Activated CD8-positive, alpha-beta memory T cell treated with anti-CD3 and anti-CD28 coated beads for 4 hours (primary cell): ENCODE results near the gene LCORL.
"Not testable (repeated sequence)": the region's sequence is repeated elsewhere in the genome, so short reads cannot be mapped to it uniquely, and the experiment has no call there.

Source experiments
- DNase-seq, 2 donors: peaks; one replicate each; pipeline ENCODE4 v3.0.0-alpha.2; 2020; ENCODE audit warnings: low read depth in 2 of 2

LCORL gene

GRCh38 chr4:17854036-17854435, 167.5 kb downstream of the LCORL start:
- no peak for DNase-seq

DNA sequence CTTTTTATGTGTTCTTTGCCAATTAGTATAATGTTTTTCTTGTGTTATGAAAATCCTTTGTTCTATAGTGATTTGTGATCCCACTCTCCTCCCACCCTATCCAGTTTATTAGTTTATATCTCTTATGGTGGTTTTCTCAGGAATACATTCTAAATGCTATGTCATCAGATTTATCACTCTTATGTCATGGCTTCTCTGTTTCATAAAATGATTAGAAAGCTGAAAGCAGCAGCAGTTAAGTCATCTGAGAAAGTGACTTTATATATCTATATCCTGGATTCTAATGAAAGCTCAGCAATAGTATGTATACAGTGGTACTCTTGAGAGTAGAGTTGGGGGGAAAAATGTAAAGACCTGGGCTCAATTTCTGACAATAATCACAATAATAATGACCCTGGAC, 169.6 kb downstream of the LCORL start:
- DNase-seq: no peak

GRCh38 chr4:17850295-17850694, 171.3 kb downstream of the LCORL start:
- not testable (repeated sequence) for DNase-seq

- no peak for DNase-seq
Measured at GRCh38 chr4:17846266-17846665, 175.3 kb downstream of the LCORL start.

DNA sequence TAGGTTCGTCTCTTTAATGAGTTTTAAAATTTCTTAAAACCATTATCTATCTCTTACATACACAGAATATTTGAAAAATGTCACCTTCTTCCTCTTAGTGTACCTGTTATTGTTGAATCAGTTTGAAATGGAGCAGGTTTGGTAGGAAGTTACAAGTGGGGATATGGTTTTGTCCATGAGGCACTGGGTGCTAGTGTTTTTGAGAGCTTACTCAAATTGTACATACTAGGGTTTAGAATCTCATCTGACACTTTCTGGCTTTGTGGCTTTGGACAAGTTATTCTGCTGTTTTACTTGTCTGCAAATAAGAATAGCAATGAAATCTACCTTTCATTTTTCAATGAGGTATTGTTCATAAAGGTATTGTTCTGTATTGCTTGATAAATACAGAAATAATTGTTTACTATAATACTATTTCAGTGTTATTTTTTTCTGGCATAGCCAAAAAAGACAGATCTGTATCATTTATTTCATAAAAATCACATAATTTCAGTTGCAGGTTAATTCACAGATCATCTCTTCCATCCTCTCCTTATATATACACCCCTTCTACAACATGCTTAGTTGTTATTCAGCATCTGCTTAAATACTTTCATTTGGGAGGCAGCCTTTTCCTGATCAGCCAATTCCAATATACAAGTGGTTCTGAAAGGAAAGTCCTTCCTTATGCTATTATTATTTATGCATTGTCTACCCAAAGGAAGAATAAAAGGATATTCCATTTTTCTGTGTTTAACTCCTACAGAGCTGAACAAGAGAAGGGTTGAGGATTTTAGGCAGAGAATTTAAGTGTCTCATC, 197.5 kb downstream of the LCORL start:
- no peak for DNase-seq

DNA sequence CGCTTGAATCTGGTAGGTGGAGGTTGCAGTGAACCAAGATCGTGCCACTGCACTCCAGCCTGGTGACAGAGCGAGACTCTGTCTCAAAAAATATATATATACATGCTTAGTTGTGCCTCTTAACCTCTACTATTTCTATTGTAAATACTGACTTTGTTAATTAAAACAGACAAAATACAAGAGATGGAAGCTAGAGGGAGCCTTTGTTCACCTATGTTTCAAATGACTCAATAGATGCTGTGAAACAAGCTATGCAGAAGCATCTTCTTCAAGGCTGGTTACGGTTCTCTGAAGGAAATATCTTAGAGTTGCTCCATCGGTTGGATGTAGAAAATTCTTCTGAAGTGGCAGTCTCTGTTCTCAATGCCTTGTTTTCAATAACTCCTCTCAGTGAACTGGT, 204.5 kb downstream of the LCORL start:
- DNase-seq: no peak

GRCh38 chr4:17816142-17816541, 205.4 kb downstream of the LCORL start:
- DNase-seq: no peak

GRCh38 chr4:17814140-17814539, 207.4 kb downstream of the LCORL start:
- no peak for DNase-seq

GRCh38 chr4:17812801-17813200, 208.8 kb downstream of the LCORL start:
- no peak for DNase-seq

- no peak for DNase-seq
Measured at GRCh38 chr4:17812125-17812524, 209.4 kb downstream of the LCORL start.

DNA sequence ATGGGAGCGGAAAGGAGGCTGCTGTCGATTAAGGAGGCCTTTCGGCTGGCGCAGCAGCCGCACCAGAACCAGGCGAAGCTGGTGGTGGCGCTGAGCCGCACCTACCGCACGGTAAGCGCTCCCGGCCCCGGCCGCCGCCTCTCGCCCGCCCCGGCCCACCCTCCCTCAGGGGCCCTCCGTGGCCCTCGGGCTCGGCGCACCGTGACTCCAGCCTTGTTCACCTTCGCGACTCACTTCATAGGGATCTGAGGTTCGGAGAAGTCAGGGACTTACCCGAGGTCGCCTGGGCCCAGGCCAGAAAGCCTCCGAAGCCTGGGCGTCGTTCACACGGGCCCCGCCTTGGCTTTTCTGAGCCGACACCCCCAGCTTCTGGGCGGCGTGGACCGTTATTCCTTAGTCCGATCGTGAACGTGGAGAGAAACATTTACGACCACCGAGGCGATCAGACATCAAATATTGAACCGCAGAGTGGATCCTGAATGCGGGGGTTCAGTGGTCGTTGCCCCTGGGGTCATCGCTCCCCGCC, 210.4 kb downstream of the LCORL start:
- DNase-seq: no peak

DNA sequence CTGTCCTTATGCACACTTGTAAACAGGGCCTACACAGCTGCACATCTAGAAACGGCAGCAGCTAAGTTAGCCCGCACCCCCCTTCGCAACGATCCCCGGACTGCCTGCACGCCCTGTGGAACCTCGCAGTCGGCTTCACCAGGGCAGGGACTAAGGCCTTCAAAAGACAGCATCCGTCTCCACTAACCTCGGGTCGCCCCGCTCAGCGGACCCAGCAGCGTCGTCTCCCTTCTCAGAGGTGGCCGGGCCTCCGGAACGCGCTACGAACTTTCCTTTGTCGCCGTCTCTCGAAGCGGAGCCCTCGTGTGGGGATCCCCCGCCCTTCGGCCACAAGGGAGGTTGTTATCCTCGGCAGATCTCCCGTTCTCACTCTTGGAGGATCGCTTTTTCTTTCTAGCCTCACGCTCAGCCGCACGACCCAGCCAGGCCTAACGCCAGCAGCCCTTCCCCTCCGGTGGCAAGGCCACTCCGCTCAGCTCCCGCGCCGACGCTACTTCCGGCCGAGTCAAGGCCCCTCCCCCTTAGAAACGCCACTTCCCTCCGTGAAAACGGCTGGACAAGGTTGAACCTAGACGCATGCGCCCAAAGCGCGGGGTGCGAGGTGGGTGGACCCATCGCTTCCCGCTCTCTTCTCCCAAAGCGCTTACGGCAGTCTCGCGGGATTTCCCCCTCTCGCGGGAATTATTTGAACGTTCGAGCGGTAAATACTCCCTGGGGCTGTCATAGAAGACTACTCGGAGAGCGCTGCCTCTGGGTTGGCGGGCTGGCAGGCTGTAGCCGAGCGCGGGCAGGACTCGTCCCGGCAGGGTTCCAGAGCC, 211.1 kb downstream of the LCORL start, which contains the start of the genes DCAF16 and NCAPG:
DCAF16 (minus strand) TSS at position 498 of the 818 bp plus-strand sequence. CDS start 6,616 bp downstream, outside the sequence.
NCAPG (plus strand) TSS at position 720 of the 818 bp plus-strand sequence. CDS start 99 bp downstream, outside the sequence.
- peak; percentile 98 to 100 for DNase-seq

DNA sequence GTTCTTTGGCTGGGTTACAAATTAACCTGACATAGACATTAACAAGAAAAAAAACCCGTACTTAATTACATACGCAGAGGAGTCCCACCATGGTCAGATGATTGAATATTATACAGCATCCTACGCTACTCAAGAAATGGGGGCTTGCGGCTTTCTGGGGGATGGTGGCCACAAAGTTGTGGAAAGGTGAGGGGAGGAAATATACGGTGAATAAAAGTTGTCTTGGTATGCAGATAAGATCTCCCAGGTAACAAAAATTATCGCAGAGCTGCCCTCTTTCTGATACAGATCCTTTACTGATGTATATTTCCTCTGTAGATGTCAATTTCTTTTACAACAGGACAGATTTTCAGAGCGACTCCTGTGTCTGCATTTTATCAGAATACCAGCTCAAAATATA, 211.9 kb downstream of the LCORL start:
- DNase-seq: no peak

- DNase-seq: no peak
Measured at GRCh38 chr4:17807446-17807845, 214.1 kb downstream of the LCORL start.

- no peak for DNase-seq
Measured at GRCh38 chr4:17805580-17806155, 215.9 kb downstream of the LCORL start.

- no peak for DNase-seq
Measured at GRCh38 chr4:17797808-17798207, 223.7 kb downstream of the LCORL start.

GRCh38 chr4:17794730-17795129, 226.8 kb downstream of the LCORL start:
- DNase-seq: no peak
